PC-9 (cell line): Measurements from ENCODE around the gene JAG1. TPM values are rescaled to one million over a fixed set of nuclear protein-coding genes. Genes with fewer than 3 reads are reported as not detected.

ENCODE experiments used
- BruUV-seq: library from RNA; stranded (reverse); fragments of 400-500 nt; replicated peaks from 2 replicates; lab custom pipeline; 2021; lab: Mats Ljungman, UMichigan
- CTCF ChIA-PET: fragments of 300-600 bp; sonication (Branson Sonifier 250); formaldehyde crosslinking; loops from one replicate; lab custom pipeline; 2022; ENCODE audit warnings: antibody characterized with exemption; lab: Charles Lee
- POLR2A ChIA-PET: fragments of 300-600 bp; sonication (Branson Sonifier 250); formaldehyde crosslinking; loops from one replicate; lab custom pipeline; 2022; ENCODE audit warnings: antibody characterized with exemption; ENCODE audit not compliant: unreplicated experiment; lab: Charles Lee
- DNase-seq, 2 experiments: peaks; one replicate each; pipeline versions ENCODE4 v3.0.0 to v3.0.0-alpha.2; 2015 to 2022; ENCODE audit warnings: mixed read lengths in 1 of 2
- H2AFZ ChIP-seq: fragments of 200-600 bp; sonication (generic); 2 replicates; pipeline ENCODE4 v1.8.1; 2017; ENCODE audit warnings: antibody characterized with exemption
- H3F3A ChIP-seq: fragments of 200-600 bp; sonication (generic); 2 replicates; pipeline ENCODE4 v1.8.1; 2017; ENCODE audit warnings: antibody characterized with exemption, mild to moderate bottlenecking, low read depth; ENCODE audit not compliant: insufficient read depth
- H3K27ac ChIP-seq: fragments of 200-600 bp; sonication (generic); 2 replicates; pipeline ENCODE4 v1.6.1; 2016; ENCODE audit warnings: mixed run types
- H3K27me3 ChIP-seq: fragments of 200-600 bp; sonication (generic); 2 replicates; pipeline ENCODE4 v1.6.1; 2016; ENCODE audit warnings: low read depth, mixed run types; ENCODE audit not compliant: insufficient read depth
- H3K36me3 ChIP-seq: fragments of 200-600 bp; sonication (generic); 2 replicates; pipeline ENCODE4 v1.6.1; 2016; ENCODE audit warnings: low read depth, mixed run types
- H3K4me1 ChIP-seq: fragments of 200-600 bp; sonication (generic); replicated peaks from 2 replicates; pipeline ENCODE4 v1.6.1; 2016; ENCODE audit warnings: mixed run types; ENCODE audit not compliant: insufficient read depth
- H3K4me2 ChIP-seq: fragments of 200-600 bp; sonication (generic); 2 replicates; pipeline ENCODE4 v1.6.1; 2017; ENCODE audit warnings: mixed run types
- H3K4me3 ChIP-seq: fragments of 200-600 bp; sonication (generic); 2 replicates; pipeline ENCODE4 v1.6.1; 2016; ENCODE audit warnings: mixed run types
- H3K79me2 ChIP-seq: fragments of 200-600 bp; sonication (generic); 2 replicates; pipeline ENCODE4 v1.6.1; 2017; ENCODE audit warnings: low read depth, mixed run types
- H3K9me2 ChIP-seq: fragments of 200-600 bp; sonication (generic); 2 replicates; pipeline ENCODE4 v1.8.1; 2017; ENCODE audit warnings: mild to moderate bottlenecking; ENCODE audit not compliant: insufficient read depth
- H3K9me3 ChIP-seq: fragments of 200-600 bp; sonication (generic); 2 replicates; pipeline ENCODE4 v1.8.1; 2016; ENCODE audit warnings: low read depth; ENCODE audit not compliant: insufficient read depth
- H4K20me1 ChIP-seq: fragments of 200-600 bp; sonication (generic); 2 replicates; pipeline ENCODE4 v1.8.1; 2017; ENCODE audit not compliant: insufficient read depth
- CTCF ChIP-seq: fragments of 200-600 bp; sonication (generic); conservative IDR thresholded peaks from 2 replicates; pipeline ENCODE4 v1.6.1; 2017; ENCODE audit warnings: mixed run types, antibody characterized with exemption, mild to moderate bottlenecking, moderate library complexity
- EZH2 ChIP-seq: fragments of 200-600 bp; sonication (generic); IDR thresholded peaks from 2 replicates; pipeline ENCODE4 v1.8.0; 2017; ENCODE audit warnings: antibody characterized with exemption, low read depth
- intact Hi-C: fragments of 100-400 bp; cut with micrococcal nuclease; formaldehyde crosslinking; loops from one replicate; pipeline ENCODE4 v1.10.0; 2022; ENCODE audit not compliant: unreplicated experiment
- total RNA-seq: library from RNA; stranded (reverse); gene quantifications from 2 replicates; pipeline ENCODE4 v1.2.3, GENCODE V29; 2021

The JAG1 gene
- total RNA-seq, 1 experiment from 2014 or later, result 42.9 TPM

- Histone ChIP-seq H4K20me1 (no peaks in the 10 kb centered on the region), H2AFZ (no peak overlapping the region), H3K27ac (no peak overlapping the region), H3K36me3 (no peaks in the 10 kb centered on the region), H3K4me3 (no peak overlapping the region), H3F3A (no peaks in the 10 kb centered on the region), H3K4me2 (no peak overlapping the region), H3K79me2 (no peaks in the 10 kb centered on the region), H3K9me2 (no peaks in the 10 kb centered on the region), H3K27me3 (no peaks in the 10 kb centered on the region), H3K4me1 (no peaks in the 10 kb centered on the region), H3K9me3 (no peaks in the 10 kb centered on the region)
- no peak for TF ChIP-seq CTCF
- TF ChIP-seq EZH2, result no peak
- ChIA-PET CTCF (interaction anchor here (1.0 kb wide), 1 partner anchor 78 kb away, joined by 3 read pairs; no protein-coding TSS in a partner anchor), POLR2A (no interaction called here)
- intact Hi-C loops, result no loop called here
- no peak for DNase-seq
- BruUV-seq, result no TSS peak
Observed at GRCh38 chr20:10631126-10631525, 42.7 kb downstream of the JAG1 start.

- H3K4me3 ChIP-seq, result no peak overlapping the region
- no TSS peak for BruUV-seq
- H3K4me2 ChIP-seq, result no peak overlapping the region
- no peaks in the 10 kb centered on the region for H3K9me2 ChIP-seq
- H3K36me3 ChIP-seq, result no peaks in the 10 kb centered on the region
- no peaks in the 10 kb centered on the region for H3K9me3 ChIP-seq
- ChIA-PET POLR2A (no interaction called here), CTCF (no interaction called here)
- no peak overlapping the region for H2AFZ ChIP-seq
- intact Hi-C loops, result no loop called here
- no peak overlapping the region for H3K27ac ChIP-seq
- no peaks in the 10 kb centered on the region for H3K79me2 ChIP-seq
- H4K20me1 ChIP-seq, result no peaks in the 10 kb centered on the region
- no peaks in the 10 kb centered on the region for H3K4me1 ChIP-seq
- no peak for DNase-seq
- TF ChIP-seq EZH2 (no peak), CTCF (no peak)
- no peaks in the 10 kb centered on the region for H3F3A ChIP-seq
- no peaks in the 10 kb centered on the region for H3K27me3 ChIP-seq
Observed at GRCh38 chr20:10629946-10630650, 43.7 kb downstream of the JAG1 start.

GRCh38 chr20:10626896-10627295, 46.9 kb downstream of the JAG1 start:
- H3K79me2 ChIP-seq, result no peaks in the 10 kb centered on the region
- H3K4me1 ChIP-seq, result no peaks in the 10 kb centered on the region
- no peaks in the 10 kb centered on the region for H3K27me3 ChIP-seq
- no peaks in the 10 kb centered on the region for H3F3A ChIP-seq
- no peak overlapping the region for H2AFZ ChIP-seq
- intact Hi-C loops, result no loop called here
- H3K9me3 ChIP-seq, result no peaks in the 10 kb centered on the region
- H3K9me2 ChIP-seq, result no peaks in the 10 kb centered on the region
- H3K4me2 ChIP-seq, result no peak overlapping the region
- H3K36me3 ChIP-seq, result no peaks in the 10 kb centered on the region
- DNase-seq, result no peak
- no peak overlapping the region for H3K4me3 ChIP-seq
- ChIA-PET CTCF (no interaction called here), POLR2A (no interaction called here)
- TF ChIP-seq CTCF (no peak), EZH2 (no peak)
- H4K20me1 ChIP-seq, result no peaks in the 10 kb centered on the region
- no peak overlapping the region for H3K27ac ChIP-seq
- no TSS peak for BruUV-seq
